ENCODE results near the gene MED16.

MED16 gene

DNA sequence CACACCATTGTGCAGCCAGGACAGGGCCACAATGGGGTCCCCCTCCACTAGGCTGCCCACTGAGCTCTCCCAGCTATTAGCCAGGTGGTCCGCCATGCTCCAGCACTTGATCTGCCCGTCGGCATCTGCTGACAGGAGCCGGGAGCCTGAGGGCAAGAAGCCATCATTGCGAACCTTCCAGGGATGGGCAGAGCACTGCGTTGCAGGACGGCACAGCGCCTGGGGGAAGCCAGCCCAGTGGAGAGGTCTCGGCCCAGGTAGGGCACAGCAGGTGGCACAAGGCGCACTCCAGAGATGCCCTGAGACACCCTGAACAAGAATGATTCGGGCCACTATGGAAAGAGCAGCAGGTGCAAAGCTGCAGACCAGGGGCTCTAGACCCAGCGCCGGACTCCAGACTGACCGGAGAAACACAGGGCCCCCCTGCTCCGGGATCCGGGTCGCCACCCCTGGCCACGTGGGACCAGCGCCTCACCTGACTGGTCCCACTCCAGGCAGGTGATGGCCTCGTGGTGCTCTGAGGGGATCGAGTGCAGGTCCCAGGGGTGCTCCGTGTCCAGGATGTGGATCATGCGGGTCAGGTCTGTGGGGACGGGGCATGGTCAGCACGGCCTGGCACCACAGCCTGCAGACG, 3.2 kb downstream of the MED16 start:
- H3K4me1 Mint-ChIP-seq: peaks cover 5% of the 10 kb centered on the region
- peak overlapping the region; percentile 52 to 72 (median 70) for H3K4me3 Mint-ChIP-seq
- no peaks in the 10 kb centered on the region for H3K9me3 Mint-ChIP-seq
- no peaks in the 10 kb centered on the region for H3K27me3 Mint-ChIP-seq (ENCODE audit: low read depth)
- peaks cover 22% of the 10 kb centered on the region for H3K36me3 Mint-ChIP-seq (ENCODE audit: low read depth)
- TF ChIP-seq, protein P1, sequence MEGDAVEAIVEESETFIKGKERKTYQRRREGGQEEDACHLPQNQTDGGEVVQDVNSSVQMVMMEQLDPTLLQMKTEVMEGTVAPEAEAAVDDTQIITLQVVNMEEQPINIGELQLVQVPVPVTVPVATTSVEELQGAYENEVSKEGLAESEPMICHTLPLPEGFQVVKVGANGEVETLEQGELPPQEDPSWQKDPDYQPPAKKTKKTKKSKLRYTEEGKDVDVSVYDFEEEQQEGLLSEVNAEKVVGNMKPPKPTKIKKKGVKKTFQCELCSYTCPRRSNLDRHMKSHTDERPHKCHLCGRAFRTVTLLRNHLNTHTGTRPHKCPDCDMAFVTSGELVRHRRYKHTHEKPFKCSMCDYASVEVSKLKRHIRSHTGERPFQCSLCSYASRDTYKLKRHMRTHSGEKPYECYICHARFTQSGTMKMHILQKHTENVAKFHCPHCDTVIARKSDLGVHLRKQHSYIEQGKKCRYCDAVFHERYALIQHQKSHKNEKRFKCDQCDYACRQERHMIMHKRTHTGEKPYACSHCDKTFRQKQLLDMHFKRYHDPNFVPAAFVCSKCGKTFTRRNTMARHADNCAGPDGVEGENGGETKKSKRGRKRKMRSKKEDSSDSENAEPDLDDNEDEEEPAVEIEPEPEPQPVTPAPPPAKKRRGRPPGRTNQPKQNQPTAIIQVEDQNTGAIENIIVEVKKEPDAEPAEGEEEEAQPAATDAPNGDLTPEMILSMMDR (IDR thresholded peaks at IDR 0.05; ENCODE audit: unreplicated experiment in 3 of 3): no peak
- H3K27ac Mint-ChIP-seq: peak overlapping the region in 1 of 3 experiments; percentile 13

DNA sequence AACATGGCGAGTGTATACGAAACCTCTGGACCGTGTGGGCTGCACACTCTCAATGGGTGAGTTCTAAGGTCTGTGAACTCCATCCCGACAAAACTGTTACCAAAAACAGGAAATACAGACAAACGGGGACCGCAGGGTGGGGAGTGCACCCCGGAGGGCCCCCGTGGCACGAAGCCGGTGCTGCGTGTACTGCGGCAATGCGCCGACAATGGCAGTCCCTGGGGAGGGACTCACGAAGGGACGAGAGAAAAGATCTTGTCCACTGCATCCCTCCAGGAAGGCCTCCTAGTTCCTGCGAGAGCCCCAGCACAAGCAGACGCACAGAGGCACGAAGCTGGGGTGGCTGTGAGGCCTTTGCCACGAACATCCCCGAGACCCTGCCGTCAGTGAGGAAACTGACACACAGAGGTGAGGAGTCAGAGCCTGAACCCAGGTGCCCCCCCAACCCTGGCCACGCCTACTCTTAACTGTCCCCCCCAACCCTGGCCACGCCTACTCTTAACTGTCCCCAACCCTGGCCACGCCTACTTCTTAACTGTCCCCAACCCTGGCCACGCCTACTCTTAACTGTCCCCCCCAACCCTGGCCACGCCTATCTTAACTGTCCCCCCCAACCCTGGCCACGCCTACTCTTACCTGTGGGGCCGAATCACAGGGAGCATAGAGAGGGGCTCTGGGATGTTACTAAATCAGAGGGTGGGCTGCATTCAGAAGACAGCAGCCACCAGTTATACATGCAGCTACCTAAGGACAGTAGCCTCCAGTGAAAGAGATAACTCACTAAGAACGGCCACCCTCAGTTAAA, 4.2 kb downstream of the MED16 start:
- H3K4me1 Mint-ChIP-seq: peaks cover 5% of the 10 kb centered on the region
- H3K27ac Mint-ChIP-seq: peak overlapping the region in 1 of 3 experiments; percentile 13
- H3K27me3 Mint-ChIP-seq (ENCODE audit: low read depth): no peaks in the 10 kb centered on the region
- no peaks in the 10 kb centered on the region for H3K9me3 Mint-ChIP-seq
- H3K36me3 Mint-ChIP-seq (ENCODE audit: low read depth): peaks cover 22% of the 10 kb centered on the region
- H3K4me3 Mint-ChIP-seq: peak overlapping the region; percentile 61 to 84 (median 82)
- TF ChIP-seq, protein P1 (IDR thresholded peaks at IDR 0.05; ENCODE audit: unreplicated experiment in 3 of 3): no peak

DNA sequence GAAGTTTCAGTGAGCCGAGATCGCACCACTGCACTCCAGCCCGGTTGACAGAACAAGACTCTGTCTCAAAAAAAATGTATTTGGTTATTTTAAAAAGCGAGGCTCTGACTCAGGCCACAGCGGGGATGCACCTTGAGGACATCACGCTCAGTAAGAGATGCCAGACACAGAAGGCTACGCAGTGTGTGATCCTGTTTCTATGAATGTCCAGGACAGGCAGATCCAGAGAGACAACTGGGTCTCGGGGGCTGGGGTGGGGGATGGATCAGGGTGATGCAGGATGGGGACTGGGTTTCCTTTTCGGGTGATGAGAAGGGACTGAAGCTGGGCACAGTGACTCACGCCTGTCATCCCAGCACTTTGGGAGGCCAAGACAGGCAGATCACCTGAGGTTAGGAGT, 5.4 kb downstream of the MED16 start:
- Mint-ChIP-seq H3K36me3 (ENCODE audit: low read depth) (peaks cover 22% of the 10 kb centered on the region), H3K27ac (no peak overlapping the region), H3K9me3 (no peaks in the 10 kb centered on the region), H3K27me3 (ENCODE audit: low read depth) (no peaks in the 10 kb centered on the region), H3K4me3 (peak overlapping the region in 1 of 3 experiments; percentile 26), H3K4me1 (no peaks in the 10 kb centered on the region)
- TF ChIP-seq, protein P1 (IDR thresholded peaks at IDR 0.05; ENCODE audit: unreplicated experiment in 3 of 3): no peak

DNA sequence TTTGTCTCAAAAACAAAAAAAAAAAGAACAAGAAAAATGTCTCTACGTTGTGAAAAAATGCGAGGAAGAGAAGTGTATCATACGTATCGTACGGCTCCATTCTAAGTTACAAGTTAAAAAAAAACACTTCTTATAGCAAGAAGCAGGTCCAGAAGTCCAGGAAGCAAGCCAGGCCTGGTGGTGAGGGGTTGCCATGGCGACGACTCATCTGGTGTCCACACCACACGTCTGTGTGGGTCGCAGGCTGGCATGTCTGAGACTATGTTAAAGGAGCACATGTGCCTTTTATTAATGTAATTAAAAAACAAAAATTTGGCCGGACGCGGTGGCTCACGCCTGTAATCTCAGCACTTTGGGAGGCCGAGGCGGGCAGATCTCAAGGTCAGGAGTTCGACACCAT, 5.9 kb downstream of the MED16 start:
- H3K27me3 Mint-ChIP-seq (ENCODE audit: low read depth): no peaks in the 10 kb centered on the region
- no peaks in the 10 kb centered on the region for H3K4me1 Mint-ChIP-seq
- TF ChIP-seq, protein P1 (IDR thresholded peaks at IDR 0.05; ENCODE audit: unreplicated experiment in 3 of 3): no peak
- peak overlapping the region in 1 of 3 experiments; percentile 57 for H3K27ac Mint-ChIP-seq
- H3K36me3 Mint-ChIP-seq (ENCODE audit: low read depth): peaks cover 26% of the 10 kb centered on the region
- peak overlapping the region in 1 of 3 experiments; percentile 9 for H3K4me3 Mint-ChIP-seq
- no peaks in the 10 kb centered on the region for H3K9me3 Mint-ChIP-seq

DNA sequence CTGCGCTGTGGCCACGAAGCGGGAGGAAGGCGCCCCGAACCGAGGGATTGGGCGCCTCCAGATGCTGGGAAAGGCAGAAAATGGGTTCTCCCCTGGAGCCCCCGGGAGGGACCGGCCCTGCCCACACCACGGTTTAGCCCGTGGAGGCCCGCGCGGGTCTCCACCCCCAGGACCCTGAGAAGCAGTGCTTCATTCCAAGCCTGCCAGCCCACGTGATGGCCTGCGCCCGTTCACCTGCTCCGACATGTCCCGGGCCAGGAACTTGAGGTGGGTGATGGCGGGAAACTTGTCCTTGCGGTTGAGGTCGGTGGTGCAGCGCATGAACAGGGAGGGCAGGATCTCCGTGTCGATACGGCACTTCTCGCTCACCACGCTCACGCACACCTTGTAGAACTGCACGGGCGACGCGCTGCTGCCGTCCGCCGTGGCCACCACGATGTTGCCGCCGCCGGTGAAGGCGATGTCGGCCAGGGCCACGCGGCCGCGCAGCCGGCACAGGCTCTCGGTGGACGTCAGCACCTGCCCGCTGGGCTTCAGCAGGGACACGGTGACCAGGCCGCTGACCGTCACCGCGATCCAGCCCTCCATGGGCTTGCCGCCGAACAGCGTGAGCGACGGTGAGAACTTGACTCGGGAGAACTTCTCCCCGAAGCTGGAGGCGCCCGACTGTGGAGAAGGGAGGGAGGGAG, 7.3 kb downstream of the MED16 start:
- H3K4me1 Mint-ChIP-seq: no peaks in the 10 kb centered on the region
- H3K27me3 Mint-ChIP-seq (ENCODE audit: low read depth): no peaks in the 10 kb centered on the region
- no peaks in the 10 kb centered on the region for H3K9me3 Mint-ChIP-seq
- TF ChIP-seq, protein P1 (IDR thresholded peaks at IDR 0.05; ENCODE audit: unreplicated experiment in 3 of 3): no peak
- H3K27ac Mint-ChIP-seq: no peak overlapping the region
- H3K4me3 Mint-ChIP-seq: no peak overlapping the region
- H3K36me3 Mint-ChIP-seq (ENCODE audit: low read depth): peaks cover 40% of the 10 kb centered on the region
